ENCODE results near the gene CEP63.

GRCh38 chr3:134471521-134472193, 14.2 kb upstream of the CEP63 start:
- TF ChIP-seq EZH2 (IDR thresholded peaks at IDR 0.05; ENCODE audit: borderline replicate concordance, insufficient read depth, low read length, poor library complexity, severe bottlenecking) (no peak), CTCF (IDR thresholded peaks at IDR 0.05; ENCODE audit: poor library complexity, severe bottlenecking) (no peak), TAF1 (IDR thresholded peaks at IDR 0.05; ENCODE audit: low read depth) (no peak), RAD21 (conservative IDR thresholded peaks at IDR 0.05) (no peak)
- TF ChIP-seq, protein P1, sequence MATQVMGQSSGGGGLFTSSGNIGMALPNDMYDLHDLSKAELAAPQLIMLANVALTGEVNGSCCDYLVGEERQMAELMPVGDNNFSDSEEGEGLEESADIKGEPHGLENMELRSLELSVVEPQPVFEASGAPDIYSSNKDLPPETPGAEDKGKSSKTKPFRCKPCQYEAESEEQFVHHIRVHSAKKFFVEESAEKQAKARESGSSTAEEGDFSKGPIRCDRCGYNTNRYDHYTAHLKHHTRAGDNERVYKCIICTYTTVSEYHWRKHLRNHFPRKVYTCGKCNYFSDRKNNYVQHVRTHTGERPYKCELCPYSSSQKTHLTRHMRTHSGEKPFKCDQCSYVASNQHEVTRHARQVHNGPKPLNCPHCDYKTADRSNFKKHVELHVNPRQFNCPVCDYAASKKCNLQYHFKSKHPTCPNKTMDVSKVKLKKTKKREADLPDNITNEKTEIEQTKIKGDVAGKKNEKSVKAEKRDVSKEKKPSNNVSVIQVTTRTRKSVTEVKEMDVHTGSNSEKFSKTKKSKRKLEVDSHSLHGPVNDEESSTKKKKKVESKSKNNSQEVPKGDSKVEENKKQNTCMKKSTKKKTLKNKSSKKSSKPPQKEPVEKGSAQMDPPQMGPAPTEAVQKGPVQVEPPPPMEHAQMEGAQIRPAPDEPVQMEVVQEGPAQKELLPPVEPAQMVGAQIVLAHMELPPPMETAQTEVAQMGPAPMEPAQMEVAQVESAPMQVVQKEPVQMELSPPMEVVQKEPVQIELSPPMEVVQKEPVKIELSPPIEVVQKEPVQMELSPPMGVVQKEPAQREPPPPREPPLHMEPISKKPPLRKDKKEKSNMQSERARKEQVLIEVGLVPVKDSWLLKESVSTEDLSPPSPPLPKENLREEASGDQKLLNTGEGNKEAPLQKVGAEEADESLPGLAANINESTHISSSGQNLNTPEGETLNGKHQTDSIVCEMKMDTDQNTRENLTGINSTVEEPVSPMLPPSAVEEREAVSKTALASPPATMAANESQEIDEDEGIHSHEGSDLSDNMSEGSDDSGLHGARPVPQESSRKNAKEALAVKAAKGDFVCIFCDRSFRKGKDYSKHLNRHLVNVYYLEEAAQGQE (IDR thresholded peaks at IDR 0.05; ENCODE audit: borderline replicate concordance) = no peak
